Activated CD4-positive, CD25-positive, alpha-beta regulatory T cell treated with anti-CD3 and anti-CD28 coated beads, Interleukin-2, amount 50 U/mL, for 72 hours (primary cell): Measurements from ENCODE around the gene RINL.
"Not testable (repeated sequence)": the region's sequence is repeated elsewhere in the genome, so short reads cannot be mapped to it uniquely, and the experiment has no call there.

ENCODE experiments used
- DNase-seq: peaks from one replicate; pipeline ENCODE4 v3.0.0; 2021

The RINL gene

DNA sequence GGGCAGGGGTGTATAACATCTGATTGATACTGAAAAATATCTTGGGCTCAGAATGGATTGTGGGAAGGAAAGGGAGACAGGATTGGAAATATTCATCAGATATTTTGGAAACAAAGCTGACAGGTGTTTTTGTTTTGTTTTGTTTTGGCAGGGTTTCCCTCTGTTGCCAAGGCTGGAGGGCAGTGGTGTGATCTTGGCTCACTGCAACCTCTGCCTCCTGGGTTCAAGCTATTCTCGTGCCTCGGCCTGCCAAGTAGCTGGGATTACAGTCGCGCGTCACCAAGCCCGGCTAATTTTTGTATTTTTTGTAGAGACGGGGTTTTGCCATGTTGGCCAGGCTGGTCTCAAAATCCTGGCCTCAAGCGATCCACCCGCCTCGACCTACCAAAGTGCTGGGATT lies 4.7 kb downstream of the RINL start:
- DNase-seq, result not testable (repeated sequence)

DNA sequence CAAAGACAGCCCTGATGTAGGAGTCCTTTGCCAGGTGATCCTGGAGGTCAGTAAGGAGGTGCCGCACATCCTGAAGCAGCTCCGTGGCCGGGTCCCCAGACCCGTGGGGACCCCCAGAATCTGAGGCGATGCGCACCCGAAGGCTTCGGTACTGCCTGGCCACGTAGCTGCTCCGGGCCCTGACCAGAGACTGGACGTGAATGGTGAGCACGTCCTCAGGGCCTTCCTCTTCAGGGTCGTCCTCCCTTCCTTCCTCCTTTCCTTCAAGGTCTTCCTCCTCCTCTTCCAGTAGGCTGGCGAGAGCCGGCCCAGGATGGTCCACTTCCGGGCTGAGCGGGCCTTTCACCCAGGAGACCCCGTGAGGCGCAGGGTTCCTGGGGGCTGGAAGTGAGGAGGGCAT lies 7.5 kb downstream of the RINL start:
- no peak for DNase-seq

DNA sequence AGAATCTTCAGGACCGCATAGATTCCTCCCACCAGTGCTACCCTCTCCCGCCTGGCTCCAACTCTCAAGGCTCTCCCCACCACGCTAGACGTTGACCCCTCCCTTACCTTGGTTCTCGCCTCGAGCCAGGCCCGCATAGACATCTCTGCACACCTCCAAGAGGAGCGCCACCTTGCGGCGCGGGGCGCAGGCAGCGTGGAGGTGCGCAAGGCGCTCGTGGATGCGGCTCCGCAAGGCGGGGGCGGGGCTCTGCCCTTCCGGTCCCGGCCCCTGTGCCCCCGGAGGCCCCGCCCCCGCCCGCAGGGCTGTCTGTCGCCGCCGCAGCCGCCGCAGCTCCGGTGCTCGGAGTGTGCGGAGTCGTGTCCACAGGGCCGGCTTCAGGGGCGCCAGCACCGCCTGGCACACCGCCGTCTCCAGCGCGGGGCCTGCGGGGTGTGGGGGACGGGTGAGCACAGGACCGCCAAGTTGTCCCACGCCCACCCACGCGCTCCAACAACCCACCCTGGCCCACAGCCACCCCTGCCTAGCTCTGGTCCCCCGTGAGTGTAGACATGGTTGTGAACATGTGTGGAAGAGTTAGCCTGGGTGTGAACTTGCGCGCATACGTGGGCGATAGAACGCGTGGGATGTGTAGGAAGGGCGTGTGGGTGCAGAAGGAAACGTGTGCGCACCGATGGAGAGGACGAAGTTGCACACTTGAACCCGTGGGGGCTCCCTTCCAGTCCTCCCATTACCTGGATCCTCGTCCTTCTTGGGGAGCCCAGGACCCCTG lies 8.1 kb downstream of the RINL start:
- peak; percentile 92 for DNase-seq

DNA sequence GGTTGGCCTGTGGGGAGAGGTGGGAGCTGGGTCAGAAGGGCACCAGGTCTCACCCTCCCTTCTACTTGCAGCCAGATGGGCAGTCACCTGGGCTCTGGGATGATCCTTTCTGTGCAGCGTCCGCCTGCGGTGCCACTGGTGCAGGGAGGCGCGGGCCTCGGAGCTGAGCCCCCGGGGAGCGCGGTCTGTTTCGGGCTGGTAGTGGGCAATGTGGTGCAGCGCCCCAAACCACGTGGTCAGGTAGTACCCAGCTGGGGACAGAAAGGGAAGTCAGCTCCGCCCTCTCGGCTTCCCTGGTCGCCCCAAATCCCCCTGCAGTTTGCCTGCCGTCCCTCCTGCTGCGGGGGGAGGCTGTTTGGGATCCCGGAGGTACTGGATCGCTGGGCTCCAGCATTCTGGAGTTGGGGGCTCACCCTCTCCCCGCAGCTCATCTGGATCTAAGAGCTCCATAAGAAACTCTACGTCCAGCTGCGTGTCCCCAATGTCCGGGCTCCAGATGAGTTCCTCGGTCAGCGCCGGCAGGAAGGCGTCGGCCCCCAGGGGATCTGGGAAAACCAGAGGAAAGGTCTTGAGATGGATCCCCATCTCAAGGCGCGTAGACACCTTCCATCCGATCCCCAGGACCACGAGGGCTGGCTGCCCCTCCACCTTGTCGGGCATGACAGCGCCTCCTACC lies 8.8 kb downstream of the RINL start:
- DNase-seq, result no peak

DNA sequence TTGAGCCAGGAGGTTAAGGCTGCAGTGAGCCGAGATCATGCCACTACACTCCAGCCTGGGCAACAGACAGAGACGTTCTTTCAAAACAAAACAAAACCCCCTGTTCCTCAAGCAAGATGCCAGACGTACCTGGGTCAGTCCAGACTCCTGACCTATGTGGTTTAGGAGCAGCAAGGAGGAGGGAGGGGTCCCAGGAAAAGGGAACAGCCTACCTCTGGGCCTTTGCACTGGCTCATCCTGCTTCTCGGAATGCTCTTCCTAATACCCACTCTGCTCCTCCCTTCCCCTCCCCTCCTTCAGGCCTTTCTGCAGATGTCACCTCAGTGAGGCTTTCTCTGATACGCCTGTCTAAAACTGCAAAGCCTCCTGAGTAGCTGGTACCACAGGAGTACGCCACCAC lies 9.5 kb downstream of the RINL start:
- no peak for DNase-seq

DNA sequence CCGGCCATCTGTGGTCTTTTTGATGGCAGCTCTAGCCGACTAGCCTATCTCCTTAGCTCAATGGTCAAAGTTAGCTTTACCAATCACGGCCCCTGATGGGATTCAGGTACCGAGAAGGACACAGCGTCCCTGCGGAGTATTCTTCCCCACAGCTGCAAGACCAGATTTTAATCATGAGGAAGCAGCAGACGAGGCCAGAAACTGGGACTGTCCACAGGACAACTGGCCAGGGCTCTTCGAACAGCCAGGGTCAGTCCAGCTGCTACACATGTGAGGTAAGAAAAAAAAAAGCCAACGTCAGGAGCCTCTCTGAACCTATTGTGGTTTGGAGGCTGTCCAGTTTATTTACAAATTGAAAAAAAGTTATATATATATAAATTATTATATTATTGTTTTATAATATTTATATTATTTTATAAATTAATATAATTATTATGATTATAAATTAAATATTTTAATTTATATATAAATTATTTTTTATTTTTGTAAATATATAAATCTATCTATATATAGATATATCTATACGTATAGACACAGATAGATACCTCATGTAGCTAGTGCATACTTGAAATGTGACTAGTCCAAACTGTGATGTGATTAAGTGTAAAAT lies 10.8 kb downstream of the RINL start:
- no peak for DNase-seq

DNA sequence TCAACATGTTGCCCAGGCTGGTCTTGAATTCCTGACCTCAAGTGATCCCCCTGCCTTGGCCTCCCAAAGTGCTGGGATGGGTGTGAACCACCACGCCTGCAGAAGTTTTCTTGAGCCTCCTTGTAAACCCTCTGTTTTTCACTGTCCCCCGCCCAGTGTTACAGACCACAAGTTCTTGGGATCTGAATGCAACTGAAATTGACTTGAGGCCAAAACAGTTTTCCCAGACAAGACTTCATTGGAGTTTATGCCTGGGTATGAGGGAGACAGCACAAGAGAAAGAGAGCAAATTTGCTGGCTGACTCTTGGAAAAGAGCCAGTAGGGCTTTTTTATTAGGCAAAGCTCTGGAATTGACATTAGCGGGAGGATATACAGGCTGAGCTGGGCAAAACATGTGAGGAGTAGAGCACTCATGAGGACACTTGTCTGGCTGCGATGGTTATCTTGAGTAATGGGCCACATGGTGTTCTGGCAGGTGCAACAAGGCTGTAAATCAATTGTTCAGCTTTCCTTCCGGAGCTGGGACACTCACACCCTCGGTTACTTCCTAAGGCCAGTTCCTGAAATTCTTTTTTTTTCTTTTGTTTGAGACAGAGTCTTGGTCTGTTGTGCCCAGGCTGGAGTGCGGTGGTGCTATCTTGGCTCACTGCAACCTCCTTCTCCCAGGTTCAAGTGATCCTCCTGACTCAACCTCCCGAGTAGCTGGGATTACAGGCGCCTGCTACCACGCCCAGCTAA lies 15.6 kb downstream of the RINL start:
- no peak for DNase-seq

DNA sequence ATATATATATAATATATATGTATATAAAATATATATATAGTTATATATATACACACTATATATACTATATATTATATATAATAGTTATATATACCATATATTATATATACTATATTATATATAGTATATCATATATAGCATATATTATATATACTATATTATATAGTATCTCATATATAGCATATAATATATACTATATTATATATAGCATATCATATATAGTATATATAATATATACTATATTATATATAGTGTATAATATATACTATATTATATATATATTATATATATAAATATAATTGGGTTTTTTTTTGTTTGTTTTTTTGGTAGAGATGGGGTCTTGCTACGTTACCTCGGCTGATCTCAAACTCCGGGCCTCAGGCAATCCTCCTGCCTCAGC lies 16.7 kb downstream of the RINL start:
- no peak for DNase-seq

DNA sequence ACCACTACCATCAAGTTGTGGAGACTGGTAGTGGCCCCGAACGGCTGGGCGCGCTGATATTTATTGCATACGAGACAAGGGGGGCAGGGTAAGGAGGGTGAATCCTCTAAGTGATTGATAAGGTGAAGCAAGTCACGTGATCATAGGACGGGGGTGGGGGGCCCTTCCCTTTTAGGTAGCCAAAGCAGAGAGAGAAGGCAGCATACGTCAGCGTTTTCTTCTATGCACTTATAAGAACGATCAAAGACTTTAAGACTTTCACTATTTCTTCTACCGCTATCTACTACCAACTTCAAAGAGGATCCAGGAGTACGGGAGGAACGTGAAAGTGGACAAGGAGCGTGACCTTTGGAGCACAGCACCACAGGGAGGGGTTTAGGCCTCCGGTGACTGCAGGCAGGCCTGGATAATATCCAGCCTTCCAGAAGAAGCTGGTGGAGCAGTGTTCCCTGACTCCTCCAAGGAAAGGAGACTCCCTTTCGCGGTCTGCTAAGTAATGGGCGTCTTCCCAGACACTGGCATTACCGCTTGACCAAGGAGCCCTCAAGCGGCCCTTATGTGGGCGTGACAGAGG lies 18.4 kb downstream of the RINL start:
- not testable (repeated sequence) for DNase-seq

DNA sequence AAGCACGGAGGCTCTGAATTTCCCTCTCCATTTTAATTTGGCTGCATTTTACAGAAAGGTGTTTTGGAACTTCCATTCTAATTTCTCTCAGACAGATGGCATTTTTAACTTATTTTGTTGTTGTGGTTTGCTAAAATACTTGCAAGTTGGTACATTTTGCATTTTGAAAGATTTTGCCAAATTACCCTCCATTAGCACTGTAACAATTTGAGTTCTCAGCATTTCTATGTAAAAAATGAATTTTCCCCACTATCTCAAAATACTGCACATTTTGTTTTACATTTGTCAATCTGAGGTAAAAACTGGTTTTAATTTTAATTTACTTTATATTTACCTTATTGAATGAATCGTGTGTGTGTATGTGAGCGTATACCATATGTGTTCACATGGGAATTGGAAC lies 21.3 kb downstream of the RINL start:
- no peak for DNase-seq

DNA sequence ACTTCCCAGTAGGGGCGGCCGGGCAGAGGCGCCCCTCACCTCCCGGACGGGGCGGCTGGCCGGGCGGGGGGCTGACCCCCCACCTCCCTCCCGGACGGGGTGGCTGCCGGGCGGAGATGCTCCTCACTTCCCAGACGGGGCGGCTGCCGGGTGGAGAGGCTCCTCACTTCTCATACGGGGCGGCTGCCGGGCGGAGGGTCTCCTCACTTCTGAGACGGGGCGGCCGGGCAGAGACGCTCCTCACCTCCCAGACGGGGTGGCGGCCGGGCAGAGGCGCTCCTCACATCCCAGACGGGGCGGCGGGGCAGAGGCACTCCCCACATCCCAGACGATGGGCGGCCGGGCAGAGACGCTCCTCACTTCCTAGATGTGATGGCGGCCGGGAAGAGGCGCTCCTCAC lies 22.3 kb downstream of the RINL start:
- DNase-seq, result not testable (repeated sequence)

DNA sequence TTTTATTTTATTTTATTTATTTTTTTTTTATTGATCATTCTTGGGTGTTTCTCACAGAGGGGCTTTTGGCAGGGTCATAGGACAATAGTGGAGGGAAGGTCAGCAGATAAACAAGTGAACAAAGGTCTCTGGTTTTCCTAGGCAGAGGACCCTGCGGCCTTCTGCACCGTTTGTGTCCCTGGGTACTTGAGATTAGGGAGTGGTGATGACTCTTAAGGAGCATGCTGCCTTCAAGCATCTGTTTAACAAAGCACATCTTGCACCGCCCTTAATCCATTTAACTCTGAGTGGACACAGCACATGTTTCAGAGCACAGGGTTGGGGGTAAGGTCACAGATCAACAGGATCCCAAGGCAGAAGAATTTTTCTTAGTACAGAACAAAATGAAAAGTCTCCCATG lies 23.1 kb downstream of the RINL start:
- DNase-seq, result not testable (repeated sequence)

DNA sequence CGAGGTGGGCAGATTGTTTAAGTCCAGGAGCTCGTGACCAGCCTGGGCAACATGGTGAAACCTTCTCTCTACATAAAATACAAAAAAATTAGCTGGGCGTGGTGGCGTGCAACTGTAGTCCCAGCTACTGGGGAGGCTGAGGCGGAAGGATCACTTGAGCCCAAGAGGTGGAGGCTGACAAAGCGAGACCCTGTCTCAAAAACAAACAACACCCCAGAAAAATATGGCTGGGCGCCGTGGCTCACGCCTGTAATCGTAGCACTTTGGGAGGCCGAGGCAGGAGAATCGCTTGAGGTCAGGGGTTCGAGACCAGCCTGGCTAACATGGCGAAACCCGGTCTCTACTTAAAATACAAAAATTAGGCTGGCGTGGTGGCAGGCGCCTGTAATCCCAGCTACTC lies 24.9 kb downstream of the RINL start:
- no peak for DNase-seq

DNA sequence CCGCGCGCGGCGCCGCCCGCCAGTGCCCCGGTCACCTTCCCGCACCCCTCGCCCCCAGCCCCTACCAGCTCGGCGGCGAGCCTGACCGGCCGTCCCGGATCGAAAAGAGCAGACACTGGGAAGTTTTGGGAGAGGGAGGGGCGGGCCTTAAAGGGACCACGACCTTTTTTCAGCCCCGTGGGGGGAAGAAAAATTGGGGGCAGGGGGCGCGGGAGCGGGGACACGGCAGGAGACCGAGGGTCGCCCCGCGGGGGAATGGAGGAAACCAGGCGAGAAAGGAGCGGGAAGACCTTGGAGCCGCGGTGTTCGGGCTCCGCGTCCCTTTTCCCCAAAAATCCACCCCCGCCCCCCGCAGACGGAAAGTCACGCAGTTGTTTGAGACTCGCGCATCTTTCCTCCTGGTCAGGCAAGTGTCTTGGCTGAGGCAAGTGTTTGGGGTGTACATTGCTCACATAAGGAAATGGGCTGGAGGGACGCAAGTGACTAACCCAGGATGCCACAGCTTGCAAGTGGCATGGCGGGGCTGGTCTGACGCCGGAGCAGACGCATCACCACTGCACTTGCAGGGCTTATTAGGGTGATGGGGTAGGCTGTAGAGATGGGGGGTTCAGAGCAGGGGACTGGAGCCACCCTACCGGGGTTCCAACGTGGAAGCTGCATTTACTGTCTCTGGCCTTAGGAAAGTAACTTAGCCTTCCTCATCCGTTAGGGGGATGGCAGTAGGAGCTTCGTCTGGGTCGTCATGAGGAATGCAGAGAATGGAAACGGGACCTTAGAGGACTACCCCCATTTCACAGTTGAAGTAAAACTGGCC lies 25.6 kb downstream of the RINL start:
- peak; percentile 63 for DNase-seq

DNA sequence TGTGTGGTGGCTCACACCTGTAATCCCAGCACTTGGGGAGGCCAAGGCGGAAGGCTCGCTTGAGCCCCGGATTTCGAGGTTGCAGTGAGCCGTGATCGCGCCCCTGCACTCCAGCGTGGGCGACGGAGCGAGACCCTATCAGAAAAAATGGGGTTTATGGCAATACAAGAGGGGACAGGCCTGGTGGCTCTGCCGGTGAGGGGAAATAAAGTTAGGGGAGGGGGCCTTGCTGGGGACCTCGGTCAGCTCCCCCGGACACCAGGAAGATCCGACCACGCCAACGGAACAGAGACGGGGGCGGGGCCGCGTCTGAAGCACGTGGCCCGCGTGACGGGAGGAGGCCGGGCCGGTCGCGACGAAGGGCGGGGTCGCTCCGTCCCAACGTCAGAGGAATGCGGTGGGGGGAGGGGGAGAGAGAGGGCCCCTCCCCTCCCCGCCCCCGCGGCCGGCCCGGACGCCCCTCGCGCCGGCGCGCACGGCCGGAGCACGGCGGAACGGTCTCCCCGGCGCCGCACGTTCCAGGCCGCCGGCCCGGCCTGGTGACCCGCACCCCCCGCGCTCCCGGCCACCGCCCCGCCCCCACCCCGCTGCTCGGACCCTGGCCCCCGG lies 26.3 kb downstream of the RINL start:
- peak; percentile 89 for DNase-seq

DNA sequence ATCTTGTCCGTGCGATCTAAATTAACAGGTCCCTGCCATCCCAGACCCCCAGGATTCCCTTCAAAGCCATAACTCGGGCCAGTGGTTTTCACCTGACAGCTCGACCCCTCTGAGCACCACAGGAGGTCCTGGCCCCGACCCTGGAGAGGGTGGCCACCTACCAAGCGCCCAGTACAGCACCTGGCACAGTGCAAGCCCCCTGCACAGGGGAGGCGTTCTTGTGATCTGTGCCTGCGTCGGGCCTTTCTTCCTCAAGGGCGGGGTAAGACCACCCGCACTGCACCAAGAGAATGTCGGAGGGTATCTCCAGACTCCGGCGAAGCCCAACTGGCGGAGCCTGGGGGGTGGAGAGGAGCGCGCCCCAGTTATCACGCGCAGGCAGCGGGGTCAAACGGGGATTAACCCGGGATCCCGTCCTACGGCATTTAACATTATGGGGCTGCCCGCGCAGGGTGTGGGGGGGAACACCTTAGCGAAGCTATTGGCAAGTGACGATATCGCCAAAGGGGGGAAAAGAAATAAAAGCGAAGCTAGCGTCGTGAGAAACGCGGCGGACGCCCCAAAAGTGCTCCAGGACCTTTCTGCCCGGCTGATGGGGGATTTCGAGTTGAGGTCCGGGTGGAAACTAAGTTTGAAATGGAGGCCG lies 27.0 kb downstream of the RINL start:
- DNase-seq, result peak; percentile 47

DNA sequence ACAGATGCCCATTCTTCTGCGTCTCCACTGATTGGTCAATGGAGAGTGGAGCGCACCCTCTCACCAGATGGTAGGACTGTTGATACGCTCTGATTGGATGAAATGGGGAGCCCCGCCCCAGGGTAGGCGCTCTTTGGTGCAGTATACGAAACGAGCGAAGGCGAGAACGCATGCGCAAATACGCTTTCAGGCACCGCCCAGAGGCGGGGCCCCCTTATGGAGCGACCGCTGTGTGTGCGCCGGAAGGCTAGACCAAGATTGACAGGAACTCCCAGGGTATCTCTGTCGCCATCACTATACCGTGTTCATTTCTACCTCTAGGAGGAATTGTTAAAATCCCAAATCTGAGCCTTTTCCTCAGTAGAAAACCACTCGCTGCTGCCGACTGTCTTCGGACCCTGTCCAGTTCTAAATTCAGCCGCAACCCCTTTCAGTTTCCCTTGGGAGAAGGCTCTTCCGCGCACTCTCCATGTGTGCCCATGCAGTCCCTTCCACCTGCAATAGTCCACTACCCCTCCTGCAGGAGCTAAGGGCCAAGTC lies 27.6 kb downstream of the RINL start:
- peak; percentile 97 for DNase-seq

DNA sequence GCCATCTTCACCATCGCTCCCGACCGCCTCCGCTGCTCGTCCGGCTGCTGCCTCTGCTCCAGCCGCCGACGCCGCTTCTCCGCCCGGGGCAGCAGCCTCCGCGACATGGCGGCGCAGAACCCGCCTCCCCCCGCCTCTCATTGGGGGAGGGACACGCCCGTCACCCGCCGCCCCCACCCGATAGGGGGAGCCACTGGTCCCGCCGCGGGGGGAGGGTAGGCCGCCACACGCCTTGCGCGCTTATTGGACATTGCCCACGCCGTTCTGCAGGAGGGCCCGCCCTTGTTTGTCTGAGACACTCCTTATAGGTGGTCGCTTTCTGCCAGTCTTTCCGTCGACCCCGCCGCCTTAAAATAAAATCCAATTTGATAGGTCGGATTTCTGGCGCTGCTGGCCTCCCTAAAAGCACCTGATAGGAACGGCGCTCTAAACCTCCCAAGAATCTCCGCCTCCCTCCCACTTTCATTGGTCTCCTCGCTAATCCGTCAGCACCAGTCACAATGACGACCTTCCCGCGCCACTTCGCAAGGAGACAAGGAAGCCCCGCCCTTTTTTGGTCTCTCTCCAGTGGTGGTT lies 28.1 kb downstream of the RINL start, which contains the start of gene HNRNPL:
TSS of gene HNRNPL (minus strand) at position 127 of the 576 bp plus-strand sequence. CDS start at position 107, 20 bp downstream.
- peak; percentile 100 for DNase-seq

DNA sequence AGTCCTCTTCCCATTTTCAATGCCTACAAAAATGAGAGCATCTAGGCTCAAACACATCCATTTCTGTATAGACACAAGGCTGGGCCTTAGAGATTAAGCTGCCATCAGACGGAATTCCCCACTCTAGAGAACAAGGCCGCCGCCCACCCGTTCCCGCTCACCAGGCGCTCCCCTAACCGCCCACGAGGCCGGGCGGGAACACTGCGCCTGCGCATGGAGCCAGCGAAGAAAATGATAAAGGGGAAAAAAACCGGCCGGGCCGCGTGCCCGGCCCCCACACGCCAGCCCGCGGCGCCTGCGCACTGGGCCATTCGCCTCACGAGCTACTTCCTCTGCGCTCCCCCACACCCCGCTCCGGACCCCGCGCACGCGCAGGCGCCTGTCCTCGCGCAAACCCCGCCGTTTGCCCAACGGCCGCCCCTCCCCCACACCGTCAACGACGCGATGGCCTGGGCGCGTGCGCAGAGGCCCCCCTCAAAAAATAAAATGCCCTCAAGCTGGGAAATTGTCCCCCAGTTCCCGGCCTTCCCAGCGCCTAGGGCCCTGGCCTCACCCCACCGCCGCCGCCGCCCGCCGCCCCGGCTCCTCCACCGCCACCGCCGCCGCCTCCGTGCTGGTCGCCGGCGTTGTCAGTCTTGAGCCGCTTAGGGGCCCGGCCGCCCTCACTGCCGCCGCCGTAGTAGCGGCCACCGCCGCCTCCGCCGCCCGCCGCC lies 28.8 kb downstream of the RINL start:
- DNase-seq, result peak; percentile 98
